Thyroid gland (tissue), 4 donors: ENCODE data around the gene GRAMD4.

Source experiments
- POLR2A ChIP-seq, 2 donors: fragments of 450-650 bp; IDR thresholded peaks; one replicate each; pipeline ENCODE4 v1.6.1; 2017; ENCODE audit warnings: antibody characterized with exemption in 2 of 2, mild to moderate bottlenecking in 2 of 2, moderate library complexity in 1 of 2
- TF ChIP-seq, protein P1 (sequence below), 6 experiments: fragments of 200-600 bp in 3 of 6; fragments of 450-650 bp in 3 of 6; sonication (generic) in 3 of 6; IDR thresholded peaks; one replicate each; pipeline ENCODE4 v1.5.1; 2016 to 2019; ENCODE audit warnings: antibody characterized with exemption in 6 of 6, mild to moderate bottlenecking in 2 of 6, inconsistent platforms in 1 of 6, moderate library complexity in 1 of 6

DNA sequence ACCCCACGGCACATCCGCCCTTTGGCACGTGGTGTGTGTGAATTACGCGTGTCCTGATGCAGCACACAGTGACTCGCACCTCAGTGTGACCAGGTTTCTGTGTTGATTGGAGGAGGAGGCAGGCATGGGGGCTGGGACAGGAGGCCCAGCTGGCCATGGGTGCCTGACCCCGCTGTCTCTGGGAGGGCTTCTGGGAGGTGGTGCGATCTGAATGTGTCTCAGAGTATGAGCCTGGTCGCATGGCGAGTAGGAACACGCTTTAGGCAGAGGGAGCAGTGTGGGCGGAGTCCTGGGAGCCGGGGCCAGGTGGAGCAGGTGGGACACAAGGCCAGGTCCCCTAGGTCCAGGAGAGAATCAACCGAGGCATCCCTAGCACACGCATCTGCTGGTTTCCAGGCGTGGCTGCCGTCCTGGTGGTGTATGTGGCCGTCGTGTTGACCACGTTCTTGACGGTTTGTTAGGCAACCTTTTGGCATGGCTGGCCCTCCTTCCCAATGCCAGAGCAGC lies 5.7 kb downstream of the GRAMD4 start:
- TF ChIP-seq, protein P1, sequence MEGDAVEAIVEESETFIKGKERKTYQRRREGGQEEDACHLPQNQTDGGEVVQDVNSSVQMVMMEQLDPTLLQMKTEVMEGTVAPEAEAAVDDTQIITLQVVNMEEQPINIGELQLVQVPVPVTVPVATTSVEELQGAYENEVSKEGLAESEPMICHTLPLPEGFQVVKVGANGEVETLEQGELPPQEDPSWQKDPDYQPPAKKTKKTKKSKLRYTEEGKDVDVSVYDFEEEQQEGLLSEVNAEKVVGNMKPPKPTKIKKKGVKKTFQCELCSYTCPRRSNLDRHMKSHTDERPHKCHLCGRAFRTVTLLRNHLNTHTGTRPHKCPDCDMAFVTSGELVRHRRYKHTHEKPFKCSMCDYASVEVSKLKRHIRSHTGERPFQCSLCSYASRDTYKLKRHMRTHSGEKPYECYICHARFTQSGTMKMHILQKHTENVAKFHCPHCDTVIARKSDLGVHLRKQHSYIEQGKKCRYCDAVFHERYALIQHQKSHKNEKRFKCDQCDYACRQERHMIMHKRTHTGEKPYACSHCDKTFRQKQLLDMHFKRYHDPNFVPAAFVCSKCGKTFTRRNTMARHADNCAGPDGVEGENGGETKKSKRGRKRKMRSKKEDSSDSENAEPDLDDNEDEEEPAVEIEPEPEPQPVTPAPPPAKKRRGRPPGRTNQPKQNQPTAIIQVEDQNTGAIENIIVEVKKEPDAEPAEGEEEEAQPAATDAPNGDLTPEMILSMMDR (IDR thresholded peaks at IDR 0.05), result no peak
- no peak for TF ChIP-seq POLR2A (IDR thresholded peaks at IDR 0.05)
